Measurements from ENCODE around the gene CNKSR3.
"Not testable (repeated sequence)": the region's sequence is repeated elsewhere in the genome, so short reads cannot be mapped to it uniquely, and the experiment has no call there.

Gene CNKSR3

DNA sequence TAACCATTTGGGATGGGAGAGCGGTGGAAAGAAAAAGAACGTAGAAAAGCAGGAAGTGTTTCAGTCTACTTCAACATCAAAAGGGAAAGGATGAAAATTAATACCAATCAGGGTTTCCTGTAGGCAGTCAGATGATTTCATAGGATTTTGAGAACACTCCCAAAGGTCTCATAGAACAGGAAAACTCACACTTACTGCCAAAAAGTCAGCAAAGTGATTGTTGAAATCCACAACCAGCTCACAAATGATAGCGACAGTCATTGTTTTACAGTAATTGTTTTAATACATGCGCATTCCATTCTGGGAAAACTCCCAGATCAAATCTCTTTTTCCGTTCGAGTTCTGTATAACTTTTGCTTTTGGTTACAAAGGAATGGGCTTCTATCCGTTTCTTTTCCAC, 5.3 kb upstream of the CNKSR3 start:
- peak overlapping the region; percentile 39 for H3K4me3 ChIP-seq (ENCODE audit: low read length)
- no peak for DNase-seq (ENCODE audit: low read depth)
- TF ChIP-seq, protein P1, sequence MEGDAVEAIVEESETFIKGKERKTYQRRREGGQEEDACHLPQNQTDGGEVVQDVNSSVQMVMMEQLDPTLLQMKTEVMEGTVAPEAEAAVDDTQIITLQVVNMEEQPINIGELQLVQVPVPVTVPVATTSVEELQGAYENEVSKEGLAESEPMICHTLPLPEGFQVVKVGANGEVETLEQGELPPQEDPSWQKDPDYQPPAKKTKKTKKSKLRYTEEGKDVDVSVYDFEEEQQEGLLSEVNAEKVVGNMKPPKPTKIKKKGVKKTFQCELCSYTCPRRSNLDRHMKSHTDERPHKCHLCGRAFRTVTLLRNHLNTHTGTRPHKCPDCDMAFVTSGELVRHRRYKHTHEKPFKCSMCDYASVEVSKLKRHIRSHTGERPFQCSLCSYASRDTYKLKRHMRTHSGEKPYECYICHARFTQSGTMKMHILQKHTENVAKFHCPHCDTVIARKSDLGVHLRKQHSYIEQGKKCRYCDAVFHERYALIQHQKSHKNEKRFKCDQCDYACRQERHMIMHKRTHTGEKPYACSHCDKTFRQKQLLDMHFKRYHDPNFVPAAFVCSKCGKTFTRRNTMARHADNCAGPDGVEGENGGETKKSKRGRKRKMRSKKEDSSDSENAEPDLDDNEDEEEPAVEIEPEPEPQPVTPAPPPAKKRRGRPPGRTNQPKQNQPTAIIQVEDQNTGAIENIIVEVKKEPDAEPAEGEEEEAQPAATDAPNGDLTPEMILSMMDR (conservative IDR thresholded peaks at IDR 0.05; ENCODE audit: low read length): no peak

DNA sequence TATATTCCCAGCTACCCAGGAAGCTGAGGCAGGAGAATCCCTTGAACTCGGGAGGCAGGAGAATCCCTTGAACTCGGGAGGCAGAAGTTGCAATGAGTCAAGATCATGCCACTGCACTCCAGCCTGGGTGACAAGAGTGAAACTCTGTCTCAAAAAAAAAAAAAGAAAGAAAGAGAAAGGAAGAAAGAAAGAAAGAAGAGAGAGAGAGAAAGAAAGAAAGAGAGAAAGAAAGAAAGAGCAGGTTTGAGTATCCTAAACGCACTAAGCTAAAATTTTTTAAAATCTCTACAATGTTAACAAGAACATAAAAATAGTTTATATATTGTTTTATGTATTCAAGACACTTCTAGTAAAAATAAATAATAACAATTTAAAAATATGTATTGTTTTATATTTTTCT, 4.6 kb upstream of the CNKSR3 start:
- not testable (repeated sequence) for H3K4me3 ChIP-seq (ENCODE audit: low read length); DNase-seq (ENCODE audit: low read depth)

DNA sequence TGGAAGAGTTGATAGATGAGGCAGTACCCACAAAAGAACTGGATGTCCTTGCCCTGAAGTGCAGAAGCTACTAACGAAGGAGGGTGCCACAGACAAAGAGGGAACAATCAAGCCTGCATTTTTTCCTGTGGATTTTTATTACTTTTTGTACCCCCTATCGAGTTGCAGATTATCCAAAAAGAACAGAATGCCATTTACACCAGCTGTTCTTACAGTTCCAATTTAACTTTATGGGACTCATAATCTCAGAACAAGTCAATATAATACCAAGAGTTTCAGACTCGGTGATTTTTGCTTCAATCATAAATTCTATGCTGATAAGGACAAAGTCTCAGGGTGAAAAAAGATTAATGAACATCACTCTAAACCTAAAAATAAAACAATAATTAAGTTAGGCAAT, 4.0 kb upstream of the CNKSR3 start:
- no peak overlapping the region for H3K4me3 ChIP-seq (ENCODE audit: low read length)
- no peak for DNase-seq (ENCODE audit: low read depth)
- TF ChIP-seq, protein P1 (conservative IDR thresholded peaks at IDR 0.05; ENCODE audit: low read length): no peak

DNA sequence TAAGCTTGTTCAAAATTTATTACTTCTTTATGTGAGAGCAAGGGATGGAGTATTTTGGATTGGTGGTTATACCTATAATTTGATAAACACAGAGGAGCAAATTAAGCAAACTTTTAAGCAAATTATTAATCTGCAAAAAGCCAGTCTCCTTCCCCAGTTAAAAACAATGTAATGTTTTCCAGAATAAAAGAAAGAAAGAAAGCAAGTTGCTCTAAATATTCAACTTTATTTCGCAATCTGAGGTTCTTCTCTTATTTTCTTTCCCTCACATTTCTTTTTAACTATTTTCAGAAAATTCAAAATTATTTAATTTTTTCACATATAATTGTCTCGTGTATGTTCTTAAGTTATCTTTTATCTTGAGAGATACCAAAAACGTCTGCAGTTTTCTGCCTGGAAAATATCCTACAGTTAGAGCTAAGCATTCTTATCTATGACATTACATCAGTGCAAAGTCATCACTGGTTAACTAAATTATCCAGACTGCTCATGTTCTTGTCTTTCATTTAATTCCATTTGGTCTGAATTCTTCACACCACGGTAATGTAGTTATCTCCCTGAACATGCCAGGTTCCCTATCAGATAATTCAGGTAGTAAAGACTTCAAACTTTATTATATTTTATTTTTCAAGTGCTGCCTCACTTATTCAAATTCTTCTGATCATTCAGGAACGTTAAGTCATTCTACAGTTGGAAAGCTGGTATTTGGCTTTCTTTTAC, 3.3 kb upstream of the CNKSR3 start:
- no peak overlapping the region for H3K4me3 ChIP-seq (ENCODE audit: low read length)
- TF ChIP-seq, protein P1 (conservative IDR thresholded peaks at IDR 0.05; ENCODE audit: low read length): no peak
- DNase-seq (ENCODE audit: low read depth): no peak

DNA sequence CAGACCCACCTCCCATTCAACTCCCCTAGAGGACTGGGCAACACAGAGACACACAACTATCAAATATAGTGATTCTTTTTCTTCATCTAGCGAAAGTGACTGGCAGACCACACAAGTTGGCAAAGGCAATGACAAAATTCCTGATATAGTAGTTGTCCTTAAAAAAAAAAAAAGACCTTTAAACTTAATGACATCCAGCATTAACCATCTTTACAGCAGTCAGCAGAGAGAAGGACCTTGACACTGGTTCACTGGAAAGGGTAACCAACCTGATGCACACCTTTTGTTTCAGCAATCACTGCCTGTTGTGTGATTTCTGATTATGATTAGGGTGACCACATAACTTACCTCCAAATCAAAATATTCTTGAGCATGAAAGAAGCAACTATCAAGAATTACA, 1.7 kb upstream of the CNKSR3 start:
- no peak overlapping the region for H3K4me3 ChIP-seq (ENCODE audit: low read length)
- TF ChIP-seq, protein P1 (conservative IDR thresholded peaks at IDR 0.05; ENCODE audit: low read length): no peak
- no peak for DNase-seq (ENCODE audit: low read depth)

DNA sequence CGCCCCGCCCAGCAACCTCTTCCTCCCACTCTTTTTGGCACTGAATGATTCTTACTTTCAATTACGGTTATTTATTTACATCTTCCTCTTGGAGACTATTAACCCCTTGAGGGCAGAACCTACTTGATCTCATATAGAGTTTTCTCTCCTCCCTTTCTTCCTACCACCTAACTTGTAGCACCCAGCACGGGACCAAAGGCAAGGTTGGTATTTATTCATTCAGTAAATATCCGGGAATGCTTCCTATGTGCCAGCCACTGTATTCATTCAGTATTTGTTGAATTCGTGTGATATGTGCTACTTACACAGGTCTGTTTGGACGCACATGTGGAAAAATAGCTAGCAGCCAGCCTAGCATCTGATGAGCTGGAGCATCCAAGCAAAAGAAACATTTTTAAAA, 1.3 kb upstream of the CNKSR3 start:
- no peak for DNase-seq (ENCODE audit: low read depth)
- no peak overlapping the region for H3K4me3 ChIP-seq (ENCODE audit: low read length)
- TF ChIP-seq, protein P1 (conservative IDR thresholded peaks at IDR 0.05; ENCODE audit: low read length): no peak

DNA sequence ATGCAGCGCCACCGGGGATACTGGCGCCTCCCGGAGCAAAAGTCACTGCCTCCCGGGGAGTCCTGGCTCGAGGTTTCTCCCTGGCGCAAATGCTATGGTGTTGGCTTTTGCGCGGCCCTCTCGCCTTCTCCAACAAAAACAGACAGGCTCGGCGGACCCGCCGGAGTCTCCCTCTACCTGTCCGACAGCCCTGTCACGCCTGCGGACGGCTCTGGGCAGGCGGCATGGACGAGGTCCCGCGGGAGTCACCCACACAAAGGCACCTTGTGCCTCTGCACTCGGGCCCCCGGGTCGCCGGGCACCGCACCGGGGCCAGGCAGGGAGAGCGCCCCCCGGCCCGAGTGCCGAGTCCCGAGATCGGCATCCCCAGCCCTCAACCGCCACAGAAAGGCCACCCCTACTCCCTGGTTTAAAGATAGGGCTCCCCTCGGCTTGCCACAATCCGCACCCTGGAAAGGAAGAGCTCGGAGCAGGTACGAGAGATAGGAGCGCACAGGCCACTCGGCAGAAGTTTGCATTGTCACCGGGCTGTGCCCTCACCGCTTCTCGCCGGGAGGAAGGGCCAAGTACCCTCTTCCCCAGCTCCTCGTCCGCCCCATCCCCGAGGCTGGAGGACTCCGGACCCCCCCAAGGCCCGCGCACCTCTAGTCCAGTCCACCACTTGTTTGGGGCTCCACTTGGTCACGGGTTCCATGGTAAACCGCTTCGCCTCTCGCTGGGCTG, 903 bp downstream of the CNKSR3 start:
- peak overlapping the region; percentile 85 for H3K4me3 ChIP-seq (ENCODE audit: low read length)
- TF ChIP-seq, protein P1 (conservative IDR thresholded peaks at IDR 0.05; ENCODE audit: low read length): no peak; the same call in 1 of the 2 replicates
- DNase-seq (ENCODE audit: low read depth): peak; percentile 43

Measured in AG10803 (cell line).